ENCODE measurements around the gene RPL28.

RPL28 gene

GRCh38 chr19:55410168-55410567 is 24.4 kb downstream of the RPL28 start:
- peaks cover 23% of the 10 kb centered on the region for H3K79me2 ChIP-seq (ENCODE audit: insufficient read depth, low read length)
- H3K9me3 ChIP-seq (ENCODE audit: insufficient read depth, low read length, severe bottlenecking), result peaks cover 15% of the 10 kb centered on the region
- H3K4me1 ChIP-seq (ENCODE audit: insufficient read depth, low read length), result peaks cover 24% of the 10 kb centered on the region
- no peak overlapping the region for H2AFZ ChIP-seq (ENCODE audit: low read depth, low read length)
- H3K9ac ChIP-seq (ENCODE audit: low read depth, low read length), result no peak overlapping the region
- H3K36me3 ChIP-seq (ENCODE audit: insufficient read depth, low read length), result peaks cover 22% of the 10 kb centered on the region
- ATAC-seq (ENCODE audit: insufficient read depth, low read depth) (no peak), DNase-seq (no peak)
- H4K20me1 ChIP-seq (ENCODE audit: insufficient read depth, low read length), result peaks cover 20% of the 10 kb centered on the region
- no peak overlapping the region for H3K27ac ChIP-seq (ENCODE audit: low read length)
- no peak overlapping the region for H3K4me2 ChIP-seq (ENCODE audit: insufficient read depth, low read length)
- TF ChIP-seq EZH2 (IDR thresholded peaks at IDR 0.05; ENCODE audit: borderline replicate concordance, low read depth, low read length, severe bottlenecking), result no peak
- TF ChIP-seq CTCF (IDR thresholded peaks at IDR 0.05; ENCODE audit: borderline replicate concordance, extremely low read depth, low read length, poor library complexity, severe bottlenecking), result no peak
- no peak overlapping the region for H3K4me3 ChIP-seq (ENCODE audit: low read depth in 1 of 2, low read length in 2 of 2)
- H3K27me3 ChIP-seq (ENCODE audit: insufficient read depth, low read length, poor library complexity), result no peaks in the 10 kb centered on the region

GRCh38 chr19:55418185-55418584 is 32.5 kb downstream of the RPL28 start:
- H3K4me2 ChIP-seq (ENCODE audit: insufficient read depth, low read length), result no peak overlapping the region
- H4K20me1 ChIP-seq (ENCODE audit: insufficient read depth, low read length), result no peaks in the 10 kb centered on the region
- no peak overlapping the region; the same call in 1 of the 2 replicates for H2AFZ ChIP-seq (ENCODE audit: low read depth, low read length)

GRCh38 chr19:55419103-55419502 is 33.4 kb downstream of the RPL28 start:
- Histone ChIP-seq H3K9me3 (ENCODE audit: insufficient read depth, low read length, severe bottlenecking) (no peaks in the 10 kb centered on the region), H3K4me3 (ENCODE audit: low read depth in 1 of 2, low read length in 2 of 2) (no peak overlapping the region), H2AFZ (ENCODE audit: low read depth, low read length) (no peak overlapping the region), H3K9ac (ENCODE audit: low read depth, low read length) (no peak overlapping the region), H3K36me3 (ENCODE audit: insufficient read depth, low read length) (no peaks in the 10 kb centered on the region), H3K27me3 (ENCODE audit: insufficient read depth, low read length, poor library complexity) (no peaks in the 10 kb centered on the region), H3K79me2 (ENCODE audit: insufficient read depth, low read length) (no peaks in the 10 kb centered on the region), H3K27ac (ENCODE audit: low read length) (no peak overlapping the region), H3K4me2 (ENCODE audit: insufficient read depth, low read length) (no peak overlapping the region), H4K20me1 (ENCODE audit: insufficient read depth, low read length) (no peaks in the 10 kb centered on the region), H3K4me1 (ENCODE audit: insufficient read depth, low read length) (peaks cover 29% of the 10 kb centered on the region)
- no peak for TF ChIP-seq EZH2 (IDR thresholded peaks at IDR 0.05; ENCODE audit: borderline replicate concordance, low read depth, low read length, severe bottlenecking)
- no peak for TF ChIP-seq CTCF (IDR thresholded peaks at IDR 0.05; ENCODE audit: borderline replicate concordance, extremely low read depth, low read length, poor library complexity, severe bottlenecking)
- ATAC-seq (ENCODE audit: insufficient read depth, low read depth) (no peak), DNase-seq (no peak)

More at GRCh38 chr19:55418185-55418584, 32.5 kb downstream of the RPL28 start:
- H3K4me1 ChIP-seq (ENCODE audit: insufficient read depth, low read length), result peaks cover 29% of the 10 kb centered on the region
- DNase-seq, result peak; percentile 69
- H3K36me3 ChIP-seq (ENCODE audit: insufficient read depth, low read length), result no peaks in the 10 kb centered on the region
- peak; percentile 50 for ATAC-seq (ENCODE audit: insufficient read depth, low read depth)
- TF ChIP-seq EZH2 (IDR thresholded peaks at IDR 0.05; ENCODE audit: borderline replicate concordance, low read depth, low read length, severe bottlenecking) (no peak), CTCF (IDR thresholded peaks at IDR 0.05; ENCODE audit: borderline replicate concordance, extremely low read depth, low read length, poor library complexity, severe bottlenecking) (peak; percentile 76)
- H3K27ac ChIP-seq (ENCODE audit: low read length), result no peak overlapping the region
- no peaks in the 10 kb centered on the region for H3K27me3 ChIP-seq (ENCODE audit: insufficient read depth, low read length, poor library complexity)
- H3K4me3 ChIP-seq (ENCODE audit: low read depth in 1 of 2, low read length in 2 of 2), result no peak overlapping the region
- no peaks in the 10 kb centered on the region for H3K79me2 ChIP-seq (ENCODE audit: insufficient read depth, low read length)
- no peak overlapping the region for H3K9ac ChIP-seq (ENCODE audit: low read depth, low read length)
- no peaks in the 10 kb centered on the region for H3K9me3 ChIP-seq (ENCODE audit: insufficient read depth, low read length, severe bottlenecking)
